Calu3 (cell line): Measurements from ENCODE around the gene PCSK5. TPM values are rescaled to one million over a fixed set of nuclear protein-coding genes. Genes with fewer than 3 reads are reported as not detected.

ENCODE experiments used
- BruUV-seq: library from RNA; stranded (reverse); fragments of 400-500 nt; replicated peaks from 2 replicates; lab custom pipeline; 2021; lab: Mats Ljungman, UMichigan
- CTCF ChIA-PET: fragments of 300-600 bp; sonication (Branson Sonifier 250); formaldehyde crosslinking; loops from one replicate; lab custom pipeline; 2022; ENCODE audit warnings: antibody characterized with exemption; lab: Charles Lee
- DNase-seq: peaks from one replicate; pipeline ENCODE4 v3.0.0; 2022
- H3K27ac Mint-ChIP-seq: one replicate; pipeline ENCODE4 v1.8.0; 2022; ENCODE audit warnings: mixed read lengths; ENCODE audit not compliant: unreplicated experiment
- H3K27me3 Mint-ChIP-seq: one replicate; pipeline ENCODE4 v1.8.0; 2022; ENCODE audit warnings: mixed read lengths; ENCODE audit not compliant: unreplicated experiment
- H3K36me3 Mint-ChIP-seq: one replicate; pipeline ENCODE4 v1.8.0; 2022; ENCODE audit warnings: mild to moderate bottlenecking, moderate library complexity, mixed read lengths; ENCODE audit not compliant: insufficient read depth, unreplicated experiment
- H3K4me1 Mint-ChIP-seq: one replicate; pipeline ENCODE4 v1.8.0; 2022; ENCODE audit warnings: mild to moderate bottlenecking, low read depth, mixed read lengths; ENCODE audit not compliant: unreplicated experiment
- H3K4me3 Mint-ChIP-seq: one replicate; pipeline ENCODE4 v1.8.0; 2022; ENCODE audit warnings: mild to moderate bottlenecking, low read depth, moderate library complexity, mixed read lengths; ENCODE audit not compliant: unreplicated experiment
- H3K9me3 Mint-ChIP-seq: one replicate; pipeline ENCODE4 v1.8.0; 2022; ENCODE audit warnings: low read depth, mixed read lengths; ENCODE audit not compliant: unreplicated experiment
- intact Hi-C: fragments of 100-400 bp; cut with micrococcal nuclease; formaldehyde crosslinking; loops from one replicate; pipeline ENCODE4 v1.10.0; 2022; ENCODE audit not compliant: unreplicated experiment
- total RNA-seq: library from RNA; stranded (reverse); gene quantifications from 2 replicates; pipeline ENCODE4 v1.2.3, GENCODE V29; 2022
- TF ChIP-seq, protein P1 (sequence below): fragments of 200-600 bp; IDR thresholded peaks from one replicate; pipeline ENCODE4 v1.8.0; 2022; ENCODE audit warnings: antibody characterized with exemption; ENCODE audit not compliant: unreplicated experiment

The PCSK5 gene
- total RNA-seq, 1 experiment from 2014 or later = 38.4 TPM

DNA sequence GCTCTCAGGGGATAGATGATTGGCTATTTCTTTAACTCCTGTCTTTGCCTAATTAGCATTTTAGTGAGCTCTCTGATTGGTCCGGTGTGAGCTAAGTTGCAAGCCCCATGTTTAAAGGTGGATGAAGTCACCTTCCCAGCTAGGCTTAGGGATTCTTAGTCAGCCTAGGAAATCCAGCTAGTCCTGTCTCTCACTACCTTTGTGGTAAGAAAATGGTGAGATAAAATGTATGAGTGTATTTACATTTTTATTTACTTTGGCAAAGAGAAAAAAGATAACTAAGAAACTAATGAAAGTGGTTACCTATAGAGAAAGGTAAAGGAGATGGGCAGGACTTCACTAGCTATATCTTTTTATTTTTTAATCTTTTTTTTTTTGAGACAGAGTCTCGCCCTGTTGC, 357.0 kb downstream of the PCSK5 start:
- no peak for DNase-seq
- no peaks in the 10 kb centered on the region for H3K4me1 Mint-ChIP-seq
- intact Hi-C loops = no loop called here
- TF ChIP-seq, protein P1, sequence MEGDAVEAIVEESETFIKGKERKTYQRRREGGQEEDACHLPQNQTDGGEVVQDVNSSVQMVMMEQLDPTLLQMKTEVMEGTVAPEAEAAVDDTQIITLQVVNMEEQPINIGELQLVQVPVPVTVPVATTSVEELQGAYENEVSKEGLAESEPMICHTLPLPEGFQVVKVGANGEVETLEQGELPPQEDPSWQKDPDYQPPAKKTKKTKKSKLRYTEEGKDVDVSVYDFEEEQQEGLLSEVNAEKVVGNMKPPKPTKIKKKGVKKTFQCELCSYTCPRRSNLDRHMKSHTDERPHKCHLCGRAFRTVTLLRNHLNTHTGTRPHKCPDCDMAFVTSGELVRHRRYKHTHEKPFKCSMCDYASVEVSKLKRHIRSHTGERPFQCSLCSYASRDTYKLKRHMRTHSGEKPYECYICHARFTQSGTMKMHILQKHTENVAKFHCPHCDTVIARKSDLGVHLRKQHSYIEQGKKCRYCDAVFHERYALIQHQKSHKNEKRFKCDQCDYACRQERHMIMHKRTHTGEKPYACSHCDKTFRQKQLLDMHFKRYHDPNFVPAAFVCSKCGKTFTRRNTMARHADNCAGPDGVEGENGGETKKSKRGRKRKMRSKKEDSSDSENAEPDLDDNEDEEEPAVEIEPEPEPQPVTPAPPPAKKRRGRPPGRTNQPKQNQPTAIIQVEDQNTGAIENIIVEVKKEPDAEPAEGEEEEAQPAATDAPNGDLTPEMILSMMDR = no peak
- peaks cover 4% of the 10 kb centered on the region for H3K9me3 Mint-ChIP-seq
- H3K27ac Mint-ChIP-seq = no peak overlapping the region
- no peaks in the 10 kb centered on the region for H3K27me3 Mint-ChIP-seq
- H3K36me3 Mint-ChIP-seq = no peaks in the 10 kb centered on the region
- H3K4me3 Mint-ChIP-seq = no peak overlapping the region
- BruUV-seq = no TSS peak
- CTCF ChIA-PET = no interaction called here

DNA sequence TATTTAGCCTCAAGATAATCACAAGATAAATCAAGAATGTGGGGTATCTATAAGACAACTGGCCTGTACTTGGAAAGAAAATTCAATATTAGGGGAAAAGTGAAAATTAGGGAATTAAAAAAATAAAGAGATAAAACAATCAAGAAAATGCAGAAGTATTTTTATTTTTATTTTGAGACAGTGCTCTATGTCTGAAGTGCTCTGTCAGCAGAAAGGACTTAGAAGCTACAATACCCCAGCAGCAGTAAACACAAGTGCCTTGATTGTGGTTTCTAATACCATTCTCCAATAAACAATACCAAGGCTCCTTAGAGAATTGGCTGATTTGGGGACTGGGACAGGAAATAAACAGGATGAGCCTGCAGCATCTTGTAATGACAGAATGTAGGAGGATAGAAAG, 358.8 kb downstream of the PCSK5 start:
- Mint-ChIP-seq H3K27me3 (no peaks in the 10 kb centered on the region), H3K36me3 (no peaks in the 10 kb centered on the region), H3K4me1 (no peaks in the 10 kb centered on the region), H3K4me3 (no peak overlapping the region), H3K9me3 (peaks cover 4% of the 10 kb centered on the region), H3K27ac (no peak overlapping the region)
- intact Hi-C loops = no loop called here
- CTCF ChIA-PET = interaction anchor here (0.7 kb wide), 1 partner anchor 33 kb away, joined by 3 read pairs; no protein-coding TSS in a partner anchor
- TF ChIP-seq, protein P1 = no peak
- no peak for DNase-seq
- BruUV-seq = no TSS peak

- BruUV-seq = no TSS peak
- intact Hi-C loops = no loop called here
Observed at GRCh38 chr9:76255781-76256455, 365.4 kb downstream of the PCSK5 start.

DNA sequence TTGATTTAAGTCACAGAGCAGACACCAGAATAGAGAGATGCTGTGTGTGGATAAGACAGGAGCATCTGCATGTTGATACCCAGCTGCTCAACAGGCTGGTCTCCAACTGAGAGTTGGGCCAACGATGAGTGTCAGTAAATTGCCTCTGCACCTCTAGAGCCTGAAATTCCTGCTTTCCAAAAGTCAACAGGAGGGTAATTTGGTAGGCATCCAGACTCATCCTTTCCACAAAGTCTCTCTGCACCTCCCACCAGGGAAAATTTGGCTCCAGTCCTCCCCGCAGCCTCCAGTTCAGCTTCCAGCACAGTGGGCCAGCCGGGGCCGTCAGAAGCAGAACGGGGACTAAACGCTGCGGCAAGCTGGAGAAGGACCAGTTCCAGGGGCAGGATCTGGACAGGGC, 366.8 kb downstream of the PCSK5 start:
- DNase-seq = no peak
- TF ChIP-seq, protein P1 = no peak
- CTCF ChIA-PET = interaction anchor here (0.7 kb wide), 1 partner anchor 736 kb away, joined by 3 read pairs; no protein-coding TSS in a partner anchor
- Mint-ChIP-seq H3K4me1 (no peaks in the 10 kb centered on the region), H3K4me3 (no peak overlapping the region), H3K27ac (no peak overlapping the region), H3K27me3 (no peaks in the 10 kb centered on the region), H3K9me3 (no peaks in the 10 kb centered on the region), H3K36me3 (no peaks in the 10 kb centered on the region)
- no TSS peak for BruUV-seq
- intact Hi-C loops = no loop called here

More at GRCh38 chr9:76255781-76256455, 365.4 kb downstream of the PCSK5 start:
- H3K36me3 Mint-ChIP-seq = no peaks in the 10 kb centered on the region
- H3K4me3 Mint-ChIP-seq = no peak overlapping the region
- CTCF ChIA-PET = no interaction called here
- DNase-seq = no peak
- H3K27me3 Mint-ChIP-seq = no peaks in the 10 kb centered on the region
- H3K4me1 Mint-ChIP-seq = no peaks in the 10 kb centered on the region
- H3K9me3 Mint-ChIP-seq = no peaks in the 10 kb centered on the region
- H3K27ac Mint-ChIP-seq = no peak overlapping the region
- TF ChIP-seq, protein P1 = no peak
